22Rv1 (cell line): ENCODE measurements around the gene CACNG3.

Experiments
- CTCF ChIP-seq: fragments of 450-650 bp; IDR thresholded peaks from 2 replicates; pipeline ENCODE4 v1.5.1; 2017; ENCODE audit warnings: mild to moderate bottlenecking
- ZFX ChIP-seq: fragments of 450-650 bp; IDR thresholded peaks from 2 replicates; pipeline ENCODE4 v1.6.1; 2017; ENCODE audit warnings: antibody characterized with exemption, borderline replicate concordance

- no peak for TF ChIP-seq CTCF
- TF ChIP-seq ZFX = no peak
These were observed 66.0 kb downstream of the CACNG3 start for GRCh38 chr16:24322106-24322505.
